Fibroblast of skin of abdomen (primary cell): Measurements from ENCODE around the gene ZNF143.

ENCODE experiments used
- DNase-seq: peaks from one replicate; pipeline ENCODE4 v3.0.0-alpha.2; 2013

The ZNF143 gene

GRCh38 chr11:9575260-9576240 lies 114.7 kb downstream of the ZNF143 start:
- peak; percentile 73 for DNase-seq

GRCh38 chr11:9576701-9577381 lies 116.0 kb downstream of the ZNF143 start:
- no peak for DNase-seq

- DNase-seq: no peak
Observed at GRCh38 chr11:9577556-9577955, 116.7 kb downstream of the ZNF143 start.
